IPS DF 6.9 (cell line): ENCODE measurements around the gene SPP2.

Experiments used
- DNase-seq: peaks from one replicate; pipeline ENCODE4 v3.0.0-alpha.2; 2013; ENCODE audit warnings: low read depth, low spot score
- H3K27ac ChIP-seq: one replicate; pipeline ENCODE4 v1.5.1; 2013; ENCODE audit warnings: low read length, control low read depth
- H3K27me3 ChIP-seq: 2 replicates; pipeline ENCODE4 v1.6.1; 2013; ENCODE audit warnings: mild to moderate bottlenecking, low read length; ENCODE audit not compliant: control insufficient read depth, insufficient read depth
- H3K36me3 ChIP-seq: 2 replicates; pipeline ENCODE4 v1.6.1; 2013; ENCODE audit warnings: low read length; ENCODE audit not compliant: control insufficient read depth, insufficient read depth
- H3K4me1 ChIP-seq: 2 replicates; pipeline ENCODE4 v1.6.1; 2013; ENCODE audit warnings: low read length; ENCODE audit not compliant: control insufficient read depth, insufficient read depth
- H3K4me3 ChIP-seq: 2 replicates; pipeline ENCODE4 v1.5.1; 2013; ENCODE audit warnings: mild to moderate bottlenecking, low read length
- H3K9me3 ChIP-seq: 2 replicates; pipeline ENCODE4 v1.6.1; 2013; ENCODE audit warnings: low read length, inconsistent platforms; ENCODE audit not compliant: control insufficient read depth, insufficient read depth
- WGBS: extraction: QIAGEN DNeasy Blood & Tissue Kit; methylation state at CpG from one replicate; pipeline ENCODE4 v1.1.7; 2013; ENCODE audit warnings: mixed read lengths, missing lambda C conversion rate; ENCODE audit not compliant: insufficient read length, insufficient coverage; 5-methylcytosine and 5-hydroxymethylcytosine counted together

SPP2 gene

DNA sequence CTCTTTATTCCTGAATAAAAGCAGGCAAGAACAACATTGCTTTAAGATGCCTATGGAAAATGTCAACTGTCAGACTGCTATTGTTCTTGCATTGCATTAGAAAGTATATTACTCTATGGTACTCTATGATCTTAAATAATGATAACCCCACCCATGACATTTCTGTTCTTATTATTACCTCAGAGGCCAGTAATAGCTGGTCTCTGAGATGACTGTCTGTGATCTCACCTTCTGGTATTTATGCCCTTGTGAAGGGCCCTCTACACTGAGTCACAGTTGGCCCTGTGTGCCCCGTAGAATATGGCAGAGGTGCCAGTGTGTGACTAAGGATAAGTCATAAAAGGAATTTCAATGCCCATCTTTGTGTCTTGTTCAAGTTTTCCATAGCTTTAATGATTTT, 61.0 kb downstream of the SPP2 start:
- Histone ChIP-seq H3K4me3 (no peak overlapping the region), H3K36me3 (no peaks in the 10 kb centered on the region), H3K27me3 (no peaks in the 10 kb centered on the region), H3K9me3 (no peaks in the 10 kb centered on the region), H3K4me1 (no peaks in the 10 kb centered on the region), H3K27ac (no peak overlapping the region)
- no CpG with 5 or more reads among the region's 1 CpG for WGBS
- DNase-seq: no peak

DNA sequence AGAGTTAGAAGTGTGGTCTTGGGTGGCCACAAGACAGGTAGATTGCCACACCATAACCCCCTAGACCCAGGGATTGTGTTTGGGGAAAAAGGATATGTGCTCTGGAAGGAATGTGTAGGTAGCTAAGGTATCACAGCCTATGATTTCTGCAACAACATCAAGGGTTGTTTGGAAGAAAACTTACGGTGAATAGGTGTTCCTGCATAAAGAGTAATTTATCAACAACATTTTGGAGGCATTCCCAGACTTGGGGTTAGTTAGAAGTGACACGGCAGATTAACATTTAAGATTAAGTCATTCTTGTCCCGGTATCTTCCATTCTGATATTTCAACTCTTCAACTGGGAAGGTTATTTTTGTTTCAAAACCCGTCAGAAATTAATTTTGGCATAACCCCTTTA, 65.5 kb downstream of the SPP2 start:
- Histone ChIP-seq H3K27ac (no peak overlapping the region), H3K9me3 (no peaks in the 10 kb centered on the region), H3K36me3 (no peaks in the 10 kb centered on the region), H3K4me3 (no peak overlapping the region), H3K27me3 (no peaks in the 10 kb centered on the region), H3K4me1 (no peaks in the 10 kb centered on the region)
- no CpG with 5 or more reads among the region's 4 CpGs for WGBS
- DNase-seq: no peak

DNA sequence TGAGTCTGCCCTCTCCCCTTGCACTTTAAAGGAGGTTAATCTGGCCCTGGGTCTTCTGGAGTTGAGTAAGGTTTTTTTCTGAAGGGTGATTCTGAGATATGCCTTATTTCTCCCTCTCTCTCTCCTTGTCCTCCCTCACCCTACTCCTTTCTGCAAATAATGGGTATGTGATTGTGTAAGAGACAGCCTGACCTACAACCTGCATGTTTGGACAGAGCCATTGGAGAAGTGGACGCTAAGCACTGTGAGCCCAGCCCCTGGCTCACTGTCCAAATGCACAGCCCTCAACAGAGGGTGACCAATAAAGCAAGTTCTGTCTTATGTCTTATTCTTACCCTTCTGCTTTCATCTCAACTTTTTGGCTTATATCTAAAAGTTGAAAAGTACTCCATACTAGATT, 71.5 kb downstream of the SPP2 start:
- H3K9me3 ChIP-seq: no peaks in the 10 kb centered on the region
- H3K27me3 ChIP-seq: no peaks in the 10 kb centered on the region
- DNase-seq: no peak
- WGBS: no CpG with 5 or more reads among the region's 1 CpG
- H3K4me1 ChIP-seq: no peaks in the 10 kb centered on the region
- no peak overlapping the region for H3K4me3 ChIP-seq
- H3K27ac ChIP-seq: no peak overlapping the region
- no peaks in the 10 kb centered on the region for H3K36me3 ChIP-seq

DNA sequence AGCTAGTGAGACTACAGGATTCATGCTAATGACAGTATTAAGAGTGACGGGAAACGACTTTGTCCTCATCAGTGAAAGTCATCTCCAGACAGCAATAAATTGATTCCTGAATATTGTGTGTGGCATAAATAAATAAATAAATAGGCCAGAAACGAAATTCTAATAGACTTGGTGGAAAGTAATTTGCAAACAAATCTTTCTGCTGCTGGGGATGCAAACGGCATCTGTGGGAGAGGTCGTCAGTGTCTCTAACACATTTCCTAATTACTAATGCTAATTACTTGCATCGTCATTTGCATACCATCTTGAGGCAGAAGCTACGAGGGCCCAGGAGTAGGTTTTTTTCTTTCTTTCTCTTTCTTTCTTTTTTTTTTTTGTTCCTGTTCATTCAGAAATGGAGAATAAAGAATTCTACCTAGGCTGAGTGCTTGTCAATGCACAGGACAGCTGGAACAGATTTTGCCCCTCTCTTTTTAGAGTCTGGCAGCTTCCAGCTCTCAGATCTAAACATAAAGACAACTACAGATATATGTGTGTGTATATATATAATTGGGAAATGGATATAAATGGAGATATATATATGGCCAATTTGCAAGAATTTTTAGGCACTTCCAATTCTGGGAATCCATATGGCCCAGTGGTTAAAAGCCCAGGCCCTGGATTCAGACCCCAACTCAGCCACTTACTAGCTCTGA, 75.1 kb downstream of the SPP2 start:
- WGBS: no CpG with 5 or more reads among the region's 7 CpGs

DNA sequence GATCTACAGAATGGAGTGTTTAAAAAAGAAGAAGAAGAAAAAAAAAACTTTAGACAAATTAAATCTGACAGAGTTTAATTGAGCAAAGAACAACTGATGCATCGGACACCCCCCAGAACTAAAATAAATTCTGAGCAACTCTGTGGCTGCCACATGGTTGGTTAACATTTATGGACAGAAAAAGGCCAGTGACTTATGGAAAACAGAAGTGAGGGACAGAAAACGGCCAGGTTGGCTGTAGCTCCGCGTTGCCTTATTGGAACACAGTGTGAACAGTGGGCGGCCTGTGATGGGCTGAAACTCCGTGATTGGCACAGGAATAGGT, 75.6 kb downstream of the SPP2 start:
- Histone ChIP-seq H3K27me3 (no peaks in the 10 kb centered on the region), H3K4me3 (no peak overlapping the region), H3K9me3 (no peaks in the 10 kb centered on the region), H3K4me1 (no peaks in the 10 kb centered on the region), H3K27ac (no peak overlapping the region), H3K36me3 (no peaks in the 10 kb centered on the region)
- DNase-seq: no peak
- WGBS: no CpG with 5 or more reads among the region's 6 CpGs

More for the DNA sequence above, 75.1 kb downstream of the SPP2 start:
- Histone ChIP-seq H3K36me3 (no peaks in the 10 kb centered on the region), H3K4me1 (no peaks in the 10 kb centered on the region), H3K4me3 (no peak overlapping the region), H3K27ac (no peak overlapping the region), H3K9me3 (no peaks in the 10 kb centered on the region), H3K27me3 (no peaks in the 10 kb centered on the region)
- DNase-seq: no peak
